Omental fat pad (tissue), 4 donors: ENCODE results near the gene STARD9. TPM values are rescaled to one million over a fixed set of nuclear protein-coding genes. Genes with fewer than 3 reads are reported as not detected.
"Not testable (repeated sequence)": the region's sequence is repeated elsewhere in the genome, so short reads cannot be mapped to it uniquely, and the experiment has no call there.

Experiments used
- ATAC-seq: fragments of 150-250 bp; one replicate; pipeline ENCODE4 v1.9.1; 2016; ENCODE audit warnings: mild to moderate bottlenecking, moderate library complexity; ENCODE audit not compliant: low FRiP score
- DNase-seq: peaks from one replicate; pipeline ENCODE4 v3.0.0-alpha.2; 2019; ENCODE audit warnings: low spot score
- total RNA-seq, 4 donors: library from RNA; depleted of rRNA; stranded (reverse); fragments of >200 nt; gene quantifications; one replicate each; pipeline ENCODE4 v1.1.0, GENCODE V29; 2016
- TF ChIP-seq, protein P1 (sequence below), 3 donors: fragments of 450-650 bp; IDR thresholded peaks; one replicate each; pipeline ENCODE4 v1.5.1; 2016 to 2017; ENCODE audit warnings: antibody characterized with exemption in 3 of 3, mild to moderate bottlenecking in 3 of 3, moderate library complexity in 2 of 3

STARD9 gene
- total RNA-seq, 4 donors from 2014 or later = 16.5 to 77.1 (median 20.7) TPM

DNA sequence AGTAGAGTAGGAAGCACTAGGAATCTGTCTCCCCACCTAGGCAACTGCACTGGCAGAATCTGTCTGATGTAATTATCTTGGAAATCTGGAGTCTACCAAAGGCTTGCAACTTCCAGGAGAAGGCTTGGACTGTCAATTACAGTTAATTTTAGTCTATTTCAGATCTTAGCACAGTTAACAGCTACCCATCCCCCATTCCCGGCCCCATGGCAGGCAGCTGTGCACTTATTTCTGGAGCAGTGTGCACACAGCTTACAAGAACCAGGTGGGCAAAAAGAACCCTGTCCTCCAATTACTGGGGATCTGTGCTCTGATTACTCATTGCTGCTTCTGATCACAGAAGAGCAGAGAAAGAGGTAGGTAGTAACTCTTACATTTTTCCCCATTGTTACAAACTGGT, 173.9 kb downstream of the STARD9 start:
- DNase-seq = no peak
- ATAC-seq = no peak
- TF ChIP-seq, protein P1, sequence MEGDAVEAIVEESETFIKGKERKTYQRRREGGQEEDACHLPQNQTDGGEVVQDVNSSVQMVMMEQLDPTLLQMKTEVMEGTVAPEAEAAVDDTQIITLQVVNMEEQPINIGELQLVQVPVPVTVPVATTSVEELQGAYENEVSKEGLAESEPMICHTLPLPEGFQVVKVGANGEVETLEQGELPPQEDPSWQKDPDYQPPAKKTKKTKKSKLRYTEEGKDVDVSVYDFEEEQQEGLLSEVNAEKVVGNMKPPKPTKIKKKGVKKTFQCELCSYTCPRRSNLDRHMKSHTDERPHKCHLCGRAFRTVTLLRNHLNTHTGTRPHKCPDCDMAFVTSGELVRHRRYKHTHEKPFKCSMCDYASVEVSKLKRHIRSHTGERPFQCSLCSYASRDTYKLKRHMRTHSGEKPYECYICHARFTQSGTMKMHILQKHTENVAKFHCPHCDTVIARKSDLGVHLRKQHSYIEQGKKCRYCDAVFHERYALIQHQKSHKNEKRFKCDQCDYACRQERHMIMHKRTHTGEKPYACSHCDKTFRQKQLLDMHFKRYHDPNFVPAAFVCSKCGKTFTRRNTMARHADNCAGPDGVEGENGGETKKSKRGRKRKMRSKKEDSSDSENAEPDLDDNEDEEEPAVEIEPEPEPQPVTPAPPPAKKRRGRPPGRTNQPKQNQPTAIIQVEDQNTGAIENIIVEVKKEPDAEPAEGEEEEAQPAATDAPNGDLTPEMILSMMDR (IDR thresholded peaks at IDR 0.05) = no peak

- TF ChIP-seq, protein P1 (IDR thresholded peaks at IDR 0.05) = no peak
- ATAC-seq (no peak), DNase-seq (no peak)
Observed at GRCh38 chr15:42750306-42750705, 174.9 kb downstream of the STARD9 start.

DNA sequence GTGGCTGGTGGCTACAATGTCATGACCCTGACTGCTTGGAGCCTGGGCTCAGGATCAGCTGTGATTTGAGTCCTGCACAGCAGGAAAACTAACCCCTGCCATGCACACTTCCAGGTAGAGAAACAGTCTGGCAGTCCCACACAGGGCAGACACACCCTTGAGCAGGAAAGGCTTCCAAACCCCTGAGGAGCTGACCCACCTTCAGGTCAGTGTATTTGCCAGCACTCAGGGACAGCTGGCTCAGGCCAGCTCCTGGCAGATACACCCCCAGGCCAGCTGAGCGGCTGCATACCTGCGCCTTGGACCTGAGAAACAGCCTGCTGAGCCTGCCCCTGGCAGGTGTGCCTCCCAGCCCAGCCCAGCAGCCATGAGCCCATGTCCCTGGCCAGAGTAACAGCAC, 183.7 kb downstream of the STARD9 start:
- ATAC-seq (peak; percentile 10), DNase-seq (no peak)
- TF ChIP-seq, protein P1 (IDR thresholded peaks at IDR 0.05) = no peak

GRCh38 chr15:42760759-42761158, 185.4 kb downstream of the STARD9 start:
- TF ChIP-seq, protein P1 (IDR thresholded peaks at IDR 0.05) = no peak
- DNase-seq = no peak
- no peak for ATAC-seq

DNA sequence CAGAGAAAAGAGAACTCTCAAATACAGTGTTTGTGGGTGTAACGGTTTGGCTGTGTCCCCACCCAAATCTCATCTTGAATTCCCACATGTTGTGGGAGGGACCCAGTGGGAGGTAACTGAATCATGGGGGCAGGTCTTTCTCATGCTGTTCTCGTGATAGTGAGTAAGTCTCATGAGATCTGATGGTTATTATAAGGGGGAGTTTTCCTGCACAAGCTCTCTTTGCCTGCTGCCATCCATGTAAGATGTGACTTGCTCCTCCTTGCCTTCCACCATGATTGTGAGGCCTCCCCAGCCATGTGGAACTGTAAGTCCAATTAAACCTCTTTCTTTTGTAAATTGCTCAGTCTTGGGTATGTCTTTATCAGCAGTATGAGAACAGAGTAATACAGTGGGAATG, 186.4 kb downstream of the STARD9 start:
- DNase-seq, ATAC-seq: not testable (repeated sequence)

DNA sequence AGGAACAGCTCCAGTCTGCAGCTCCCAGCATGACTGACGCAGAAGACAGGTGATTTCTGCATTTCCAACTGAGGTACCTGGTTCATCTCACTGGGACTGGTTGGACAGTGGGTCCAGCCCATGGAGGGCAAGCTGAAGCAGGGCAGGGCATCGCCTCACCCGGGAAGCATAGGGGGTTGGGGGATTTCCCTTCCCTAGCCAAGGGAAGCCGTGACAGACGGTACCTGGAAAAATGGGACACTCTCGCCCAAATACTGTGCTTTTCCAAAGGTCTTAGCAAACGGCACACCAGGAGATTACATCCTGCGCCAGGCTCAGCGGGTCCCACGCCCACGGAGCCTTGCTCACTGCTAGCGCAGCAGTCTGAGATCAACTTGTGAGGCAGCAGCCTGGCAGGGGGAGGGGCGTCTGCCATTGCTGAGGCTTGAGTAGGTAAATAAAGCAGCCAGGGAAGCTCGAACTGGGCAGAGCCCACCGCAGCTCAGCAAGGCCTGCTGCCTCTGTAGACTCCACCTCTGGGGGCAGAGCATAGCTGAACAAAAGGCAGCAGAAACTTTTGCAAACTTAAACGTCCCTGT, 188.8 kb downstream of the STARD9 start:
- ATAC-seq, DNase-seq: not testable (repeated sequence)

GRCh38 chr15:42766109-42766508, 190.7 kb downstream of the STARD9 start:
- not testable (repeated sequence) for ATAC-seq, DNase-seq

Other genes with a start within 250 kb of the STARD9 start
- 10 to 100 TPM in 2 of 4 donors, 1 to 10 TPM in 2; 7.5 to 25.4 (median 10.4) TPM for gene CAPN3, start 216.1 kb upstream of the STARD9 start, total RNA-seq
- gene ZNF106, start 84.5 kb upstream of the STARD9 start, total RNA-seq = 100 to 1,000 TPM in 1 of 4 donors, 10 to 100 TPM in 3; 85.6 to 105 (median 93.7) TPM
- gene SNAP23, start 80.0 kb upstream of the STARD9 start, total RNA-seq = 10 to 100 TPM; 52.2 to 89.6 (median 81.7) TPM
- 10 to 100 TPM; 12.1 to 26.6 (median 19.3) TPM for gene LRRC57, start 26.8 kb upstream of the STARD9 start, total RNA-seq
- gene HAUS2, start 26.8 kb upstream of the STARD9 start, total RNA-seq = 10 to 100 TPM; 24.6 to 41.9 (median 28.6) TPM
- 10 to 100 TPM in 1 of 4 donors, 1 to 10 TPM in 3; 5.4 to 15.1 (median 7.5) TPM for gene CDAN1, start 161.5 kb downstream of the STARD9 start, total RNA-seq